SK-N-SH (cell line): Measurements from ENCODE around the gene ENSA. TPM values are rescaled to one million over a fixed set of nuclear protein-coding genes. Genes with fewer than 3 reads are reported as not detected.
"Not testable (repeated sequence)": the region's sequence is repeated elsewhere in the genome, so short reads cannot be mapped to it uniquely, and the experiment has no call there.

Source experiments
- CTCF ChIA-PET: fragments of 300-600, 350-600 bp; formaldehyde crosslinking; extraction: SDS; loops from one replicate; lab custom pipeline; 2021; lab: Yijun Ruan, JAX
- POLR2A ChIA-PET: fragments of 350-600 bp; sonication (Branson Sonifier 250); formaldehyde crosslinking; extraction: SDS; loops from one replicate; lab custom pipeline; 2020; ENCODE audit warnings: antibody characterized with exemption, inconsistent platforms; lab: Yijun Ruan, JAX
- DNase-seq: peaks from one replicate; pipeline ENCODE4 v3.0.0; 2012
- H2AFZ ChIP-seq: fragments of 200-600 bp; sonication (generic); 2 replicates; pipeline ENCODE4 v1.8.1; 2016; ENCODE audit warnings: antibody characterized with exemption, mild to moderate bottlenecking, low read depth
- H3F3A ChIP-seq: fragments of 200-600 bp; sonication (generic); replicated peaks from 2 replicates; pipeline ENCODE3; 2016; ENCODE audit warnings: antibody characterized with exemption, mild to moderate bottlenecking; ENCODE audit not compliant: insufficient read depth
- H3K27ac ChIP-seq, 2 experiments: fragments of 200-500 bp in 1 of 2; fragments of 200-600 bp in 1 of 2; sonication (Bioruptor generic) in 1 of 2; sonication (generic), shearing (Covaris generic) in 1 of 2; 2 replicates each; pipeline versions ENCODE4 v1.5.1 to v1.6.1; 2014 to 2016; ENCODE audit warnings: low read depth in 2 of 2, inconsistent platforms in 1 of 2, low read length in 1 of 2, mild to moderate bottlenecking in 1 of 2, mixed read lengths in 1 of 2
- H3K27me3 ChIP-seq: fragments of 200-600 bp; sonication (generic), shearing (Covaris generic); 2 replicates; pipeline ENCODE4 v1.6.1; 2016; ENCODE audit warnings: mixed run types; ENCODE audit not compliant: insufficient read depth
- H3K36me3 ChIP-seq, 2 experiments: fragments of 200-500 bp in 1 of 2; fragments of 200-600 bp in 1 of 2; sonication (Bioruptor generic) in 1 of 2; sonication (generic) in 1 of 2; replicated peaks in 1 of 2; 2 replicates each; pipeline versions ENCODE3 to v1.5.1; 2014 to 2016; ENCODE audit warnings: low read length in 1 of 2, mild to moderate bottlenecking in 1 of 2; ENCODE audit not compliant: insufficient read depth in 2 of 2, control insufficient read depth in 1 of 2
- H3K4me1 ChIP-seq, 2 experiments: fragments of 200-500 bp in 1 of 2; fragments of 200-600 bp in 1 of 2; sonication (Bioruptor generic) in 1 of 2; sonication (generic), shearing (Covaris generic) in 1 of 2; 2 replicates each; pipeline versions ENCODE4 v1.5.1 to v1.6.1; 2014 to 2016; ENCODE audit warnings: low read depth in 1 of 2, low read length in 1 of 2, mixed run types in 1 of 2; ENCODE audit not compliant: insufficient read depth in 2 of 2, control insufficient read depth in 1 of 2
- H3K4me2 ChIP-seq: fragments of 200-600 bp; sonication (generic), shearing (Covaris generic); 2 replicates; pipeline ENCODE4 v1.6.1; 2017; ENCODE audit warnings: mixed run types
- H3K4me3 ChIP-seq, 2 experiments: fragments of 200-500 bp in 1 of 2; fragments of 200-600 bp in 1 of 2; sonication (Bioruptor generic) in 1 of 2; sonication (generic), shearing (Covaris generic) in 1 of 2; 2 replicates each; pipeline versions ENCODE4 v1.5.1 to v1.8.1; 2014 to 2016; ENCODE audit warnings: low read depth in 2 of 2, inconsistent platforms in 1 of 2, low read length in 1 of 2, mild to moderate bottlenecking in 1 of 2, mixed read lengths in 1 of 2, moderate library complexity in 1 of 2
- H3K79me2 ChIP-seq: fragments of 200-600 bp; sonication (generic); 2 replicates; pipeline ENCODE4 v1.8.1; 2017; ENCODE audit warnings: mild to moderate bottlenecking; ENCODE audit not compliant: insufficient read depth
- H3K9ac ChIP-seq: fragments of 200-600 bp; sonication (generic); 2 replicates; pipeline ENCODE4 v1.6.1; 2017; ENCODE audit warnings: mixed run types
- H3K9me2 ChIP-seq: fragments of 200-600 bp; sonication (generic); 2 replicates; pipeline ENCODE4 v1.6.1; 2017; ENCODE audit warnings: mixed run types
- H3K9me3 ChIP-seq: fragments of 200-600 bp; sonication (generic); 2 replicates; pipeline ENCODE4 v1.6.1; 2017; ENCODE audit warnings: mixed run types, mild to moderate bottlenecking, moderate library complexity
- H4K20me1 ChIP-seq: fragments of 200-600 bp; sonication (generic); 2 replicates; pipeline ENCODE4 v1.6.1; 2017; ENCODE audit warnings: mild to moderate bottlenecking, mixed run types; ENCODE audit not compliant: insufficient read depth
- ELF1 ChIP-seq: IDR thresholded peaks from 2 replicates; pipeline ENCODE4 v1.4.0; 2012
- EP300 ChIP-seq, 2 experiments: IDR thresholded peaks; 2 replicates each; pipeline versions ENCODE4 v1.4.0 to v1.6.1; 2012; ENCODE audit warnings: borderline replicate concordance in 1 of 2, low read depth in 1 of 2, low read length in 1 of 2
- FOSL2 ChIP-seq: IDR thresholded peaks from 2 replicates; pipeline ENCODE4 v1.4.0; 2012; ENCODE audit warnings: low read depth, mild to moderate bottlenecking, moderate library complexity, borderline replicate concordance
- FOXM1 ChIP-seq: IDR thresholded peaks from 2 replicates; pipeline ENCODE4 v1.4.0; 2012; ENCODE audit warnings: low read depth, mild to moderate bottlenecking
- GABPA ChIP-seq: IDR thresholded peaks from 2 replicates; pipeline ENCODE4 v1.4.0; 2012; ENCODE audit warnings: low read depth, mild to moderate bottlenecking
- GATA2 ChIP-seq: sonication (generic); formaldehyde crosslinking; IDR thresholded peaks from 2 replicates; pipeline ENCODE4 v1.5.0; 2020; ENCODE audit warnings: mild to moderate bottlenecking, missing genetic modification reagents
- MEF2A ChIP-seq: IDR thresholded peaks from 2 replicates; pipeline ENCODE4 v1.4.0; 2012; ENCODE audit warnings: low read depth, borderline replicate concordance
- NFIC ChIP-seq: IDR thresholded peaks from 2 replicates; pipeline ENCODE4 v1.4.0; 2012; ENCODE audit warnings: borderline replicate concordance
- NRF1 ChIP-seq: IDR thresholded peaks from 2 replicates; pipeline ENCODE4 v1.6.1; 2012; ENCODE audit warnings: low read depth, mild to moderate bottlenecking, low read length
- POLR2AphosphoS5 ChIP-seq: IDR thresholded peaks from 2 replicates; pipeline ENCODE4 v1.6.1; 2012; ENCODE audit warnings: low read depth, low read length
- RCOR1 ChIP-seq: fragments of 150-350 bp; IDR thresholded peaks from 2 replicates; pipeline ENCODE4 v1.6.1; 2017; ENCODE audit warnings: antibody characterized with exemption, low read length
- REST ChIP-seq: IDR thresholded peaks from 2 replicates; pipeline ENCODE4 v1.6.1; 2012; ENCODE audit warnings: mild to moderate bottlenecking, low read depth, low read length, moderate library complexity
- RFX5 ChIP-seq: IDR thresholded peaks from 2 replicates; pipeline ENCODE4 v1.6.1; 2012; ENCODE audit warnings: mild to moderate bottlenecking, improper control_type of control experiment, low read length
- RXRA ChIP-seq: IDR thresholded peaks from 2 replicates; pipeline ENCODE4 v1.4.0; 2012; ENCODE audit warnings: low read depth, mild to moderate bottlenecking, borderline replicate concordance
- SIN3A ChIP-seq: IDR thresholded peaks from 2 replicates; pipeline ENCODE4 v1.6.1; 2012; ENCODE audit warnings: low read depth, mild to moderate bottlenecking, low read length, moderate library complexity, borderline replicate concordance
- USF2 ChIP-seq: fragments of 150-350 bp; IDR thresholded peaks from 2 replicates; pipeline ENCODE4 v1.6.1; 2017; ENCODE audit warnings: antibody characterized with exemption, low read length, low read depth, borderline replicate concordance
- YY1 ChIP-seq: IDR thresholded peaks from 2 replicates; pipeline ENCODE4 v1.4.0; 2012; ENCODE audit warnings: low read depth, mild to moderate bottlenecking
- WGBS: methylation state at CpG from one replicate; pipeline ENCODE4 v1.1.6; 2017; ENCODE audit warnings: low lambda C conversion rate; 5-methylcytosine and 5-hydroxymethylcytosine counted together
- polyA plus RNA-seq, 3 experiments: library from polyadenylated mRNA; depleted of rRNA; stranded (reverse); fragments of >200 nt; gene quantifications; 2 replicates each; pipeline ENCODE4 v1.2.3, GENCODE V29; 2012

Gene ENSA
- polyA plus RNA-seq, 1 of the 3 experiments (the other 2 are of a cell fraction): 56.3 TPM

GRCh38 chr1:150609732-150610131 is 19.7 kb downstream of the ENSA start (continued):
- TF ChIP-seq REST: no peak
- TF ChIP-seq ELF1: no peak
- TF ChIP-seq POLR2AphosphoS5: no peak
- TF ChIP-seq SIN3A: no peak
- no peak for TF ChIP-seq GABPA
- no peak for TF ChIP-seq EP300 (IDR thresholded peaks at IDR 0.05; ENCODE audit: borderline replicate concordance in 1 of 2, low read depth in 1 of 2, low read length in 1 of 2)
- no peak for TF ChIP-seq FOXM1
- TF ChIP-seq NFIC: no peak
- TF ChIP-seq RCOR1: no peak
- TF ChIP-seq, all 33 proteins: peak for 0

- H2AFZ ChIP-seq: no peak overlapping the region
- H3K4me2 ChIP-seq: no peak overlapping the region
- H3K4me3 ChIP-seq: no peak overlapping the region
- WGBS: 93% methylated on average over 7 of the region's 7 CpGs
- H3K79me2 ChIP-seq: peaks cover 15% of the 10 kb centered on the region
- H3F3A ChIP-seq: peaks cover 20% of the 10 kb centered on the region
- TF ChIP-seq MEF2A (no peak), NRF1 (no peak), NFIC (no peak), FOSL2 (no peak), USF2 (no peak), EP300 (IDR thresholded peaks at IDR 0.05; ENCODE audit: borderline replicate concordance in 1 of 2, low read depth in 1 of 2, low read length in 1 of 2) (no peak), GATA2 (no peak), RFX5 (no peak), YY1 (no peak), RXRA (no peak)
- no peaks in the 10 kb centered on the region for H3K36me3 ChIP-seq
- peaks cover 7 to 29% of the 10 kb centered on the region in 2 experiments; a peak in 3 of 4 replicates for H3K4me1 ChIP-seq
- DNase-seq: no peak
- no peaks in the 10 kb centered on the region for H3K9me3 ChIP-seq
- H3K27me3 ChIP-seq: no peaks in the 10 kb centered on the region
- H3K9me2 ChIP-seq: no peaks in the 10 kb centered on the region
- no peak overlapping the region for H3K9ac ChIP-seq
- no peaks in the 10 kb centered on the region for H4K20me1 ChIP-seq
- ChIA-PET CTCF (interaction anchor here (0.7 to 2.2 kb wide), 4 partner anchors 15 to 626 kb away, joined by 3 to 7 read pairs (median 4); no protein-coding TSS in a partner anchor), POLR2A (interaction anchor here (1.1 kb wide), 1 partner anchor 27 kb away, joined by 3 read pairs; the partner anchor contains the start of gene MCL1)
- peak overlapping the region in 1 of 2 experiments; percentile 16; a peak in 1 of 4 replicates for H3K27ac ChIP-seq
Observed at GRCh38 chr1:150606463-150607142, 22.8 kb downstream of the ENSA start.

- H3K79me2 ChIP-seq: not testable (repeated sequence)
Observed at GRCh38 chr1:150605451-150605731, 24.0 kb downstream of the ENSA start.

More at GRCh38 chr1:150605451-150605731, 24.0 kb downstream of the ENSA start:
- H4K20me1 ChIP-seq, H3K9me2 ChIP-seq, H2AFZ ChIP-seq, H3K9me3 ChIP-seq, H3K4me2 ChIP-seq, H3K36me3 ChIP-seq, DNase-seq, H3K27me3 ChIP-seq, H3K4me3 ChIP-seq: not testable (repeated sequence)
- 93% methylated on average over 3 of the region's 3 CpGs for WGBS
- peaks cover 18% of the 10 kb centered on the region for H3F3A ChIP-seq
- H3K4me1 ChIP-seq: peaks cover 6 to 23% of the 10 kb centered on the region in 2 experiments; a peak in 3 of 4 replicates
- ChIA-PET POLR2A (interaction anchor here (1.1 kb wide), 1 partner anchor 26 kb away, joined by 3 read pairs; the partner anchor contains the start of gene MCL1), CTCF (interaction anchor here (1.4 kb wide), 1 partner anchor 16 kb away, joined by 3 read pairs; no protein-coding TSS in a partner anchor)
- peak overlapping the region in 1 of 2 experiments; percentile 98; a peak in 2 of 4 replicates for H3K27ac ChIP-seq
- peak overlapping the region; percentile 50; the same call in 1 of the 2 replicates for H3K9ac ChIP-seq
